Fibroblast of skin of left quadriceps (primary cell): ENCODE measurements around the gene TRAF3IP3.
"Not testable (repeated sequence)": the region's sequence is repeated elsewhere in the genome, so short reads cannot be mapped to it uniquely, and the experiment has no call there.

ENCODE experiments used
- DNase-seq, 2 experiments: peaks; one replicate each; pipeline ENCODE4 v3.0.0-alpha.2; 2013; ENCODE audit warnings: low read depth in 2 of 2

TRAF3IP3 gene

GRCh38 chr1:209768354-209768774 is 12.5 kb downstream of the TRAF3IP3 start:
- no peak for DNase-seq

GRCh38 chr1:209769171-209769904 is 13.5 kb downstream of the TRAF3IP3 start:
- DNase-seq = peak; percentile 53 to 54

GRCh38 chr1:209769971-209770370 is 14.1 kb downstream of the TRAF3IP3 start:
- DNase-seq = no peak

- no peak for DNase-seq
Measured at GRCh38 chr1:209770636-209771415, 15.0 kb downstream of the TRAF3IP3 start.

- DNase-seq = no peak
Measured at GRCh38 chr1:209772126-209772525, 16.3 kb downstream of the TRAF3IP3 start.

GRCh38 chr1:209774592-209774991 is 18.7 kb downstream of the TRAF3IP3 start:
- DNase-seq = no peak

GRCh38 chr1:209775678-209776077 is 19.8 kb downstream of the TRAF3IP3 start:
- DNase-seq = no peak

- no peak for DNase-seq
Measured at GRCh38 chr1:209777587-209777986, 21.7 kb downstream of the TRAF3IP3 start.

- DNase-seq = no peak
Measured at GRCh38 chr1:209778102-209778501, 22.2 kb downstream of the TRAF3IP3 start.

GRCh38 chr1:209780268-209780667 is 24.4 kb downstream of the TRAF3IP3 start:
- DNase-seq = no peak

GRCh38 chr1:209783386-209783785 is 27.5 kb downstream of the TRAF3IP3 start:
- DNase-seq = no peak

- peak; percentile 95 to 96 for DNase-seq
Measured at GRCh38 chr1:209784265-209785169, 28.7 kb downstream of the TRAF3IP3 start, which contains the start of gene C1orf74. C1orf74 (minus strand) TSS chr1:209784559; CDS start chr1:209783634, 925 bp downstream.

- DNase-seq = no peak
Measured at GRCh38 chr1:209785592-209785991, 29.7 kb downstream of the TRAF3IP3 start.

GRCh38 chr1:209786146-209786545 is 30.3 kb downstream of the TRAF3IP3 start:
- DNase-seq = no peak

GRCh38 chr1:209787551-209787950 is 31.7 kb downstream of the TRAF3IP3 start:
- DNase-seq = no peak

- no peak for DNase-seq
Measured at GRCh38 chr1:209789245-209789644, 33.4 kb downstream of the TRAF3IP3 start.

GRCh38 chr1:209790286-209791193 is 34.7 kb downstream of the TRAF3IP3 start:
- no peak for DNase-seq

GRCh38 chr1:209791920-209792319 is 36.1 kb downstream of the TRAF3IP3 start:
- no peak for DNase-seq

GRCh38 chr1:209793711-209794110 is 37.9 kb downstream of the TRAF3IP3 start:
- not testable (repeated sequence) for DNase-seq

GRCh38 chr1:209797978-209798639 is 42.3 kb downstream of the TRAF3IP3 start:
- DNase-seq = no peak
